K562 (cell line): ENCODE measurements around the gene ACTR5. TPM values are rescaled to one million over a fixed set of nuclear protein-coding genes. Genes with fewer than 3 reads are reported as not detected.

Experiments used
- HNRNPK ChIP-seq: fragments of 200-400 bp; formaldehyde crosslinking; IDR thresholded peaks from one replicate; pipeline ENCODE4 v1.6.1; 2018; ENCODE audit warnings: mild to moderate bottlenecking, low read depth, low read length; ENCODE audit not compliant: poor library complexity, severe bottlenecking
- NCOA4 ChIP-seq: fragments of 450-650 bp; IDR thresholded peaks from 2 replicates; pipeline ENCODE4 v1.6.1; 2018; ENCODE audit warnings: mild to moderate bottlenecking; ENCODE audit not compliant: partially characterized antibody
- NR4A1 ChIP-seq, 2 experiments: fragments of 250-450 bp in 1 of 2; fragments of 450-650 bp in 1 of 2; sonication (Bioruptor Pico) in 1 of 2; IDR thresholded peaks; 2 replicates each; pipeline versions ENCODE4 v1.4.0 to v1.6.1; 2016 to 2020; ENCODE audit warnings: mild to moderate bottlenecking in 2 of 2, missing compliant biosample characterization in 1 of 2, missing genetic modification characterization in 1 of 2, moderate library complexity in 1 of 2
- RBM15 ChIP-seq: fragments of 200-400 bp; formaldehyde crosslinking; IDR thresholded peaks from 2 replicates; pipeline ENCODE4 v1.6.1; 2018; ENCODE audit warnings: mild to moderate bottlenecking, low read length, moderate library complexity; ENCODE audit not compliant: insufficient read depth
- SLC30A9 ChIP-seq: fragments of 250-450 bp; sonication (Bioruptor Pico); IDR thresholded peaks from 2 replicates; pipeline ENCODE4 v1.8.0; 2022; ENCODE audit warnings: mild to moderate bottlenecking, moderate library complexity
- ZFPM2 ChIP-seq: fragments of 250-450 bp; sonication (Bioruptor Pico); IDR thresholded peaks from 2 replicates; pipeline ENCODE4 v1.5.1; 2022; ENCODE audit warnings: mild to moderate bottlenecking
- ZNF134 ChIP-seq: fragments of 250-450 bp; sonication (Bioruptor Pico); conservative IDR thresholded peaks from 2 replicates; pipeline ENCODE4 v1.4.0; 2020
- polyA plus RNA-seq, 8 experiments: library from polyadenylated mRNA; depleted of rRNA in 4 of 8; stranded (reverse) in 5 of 8; unstranded in 3 of 8; fragments of >200 nt; fragmentation: Nextera tagmentation in 2 of 8; fragmentation: Illumina TruSeq in 1 of 8; extraction: Ambion mirVana in 2 of 8; extraction: Trizol in 1 of 8; gene quantifications; 2 replicates each; pipeline versions ENCODE4 v1.2.1 to v1.2.3, GENCODE V29; 2011 to 2014; ENCODE audit warnings: inconsistent platforms in 1 of 8, missing spikeins in 1 of 8
- total RNA-seq, 7 experiments: library from RNA; depleted of rRNA in 6 of 7; stranded (reverse); fragments of >200 nt in 6 of 7; fragmentation: Illumina TruSeq in 2 of 7; extraction: Trizol in 2 of 7; gene quantifications; 2 replicates each; pipeline versions ENCODE4 v1.2.1 to v1.2.3, GENCODE V29; 2011 to 2021; ENCODE audit warnings: low replicate concordance in 1 of 7
- TF ChIP-seq, protein P1 (sequence below): fragments of 450-650 bp; formaldehyde crosslinking; IDR thresholded peaks from 2 replicates; pipeline ENCODE4 v1.4.0; 2020; ENCODE audit warnings: mild to moderate bottlenecking, moderate library complexity
- TF ChIP-seq, protein P2 (sequence below): sonication (generic); formaldehyde crosslinking; IDR thresholded peaks from 2 replicates; pipeline ENCODE4 v1.8.0; 2022; ENCODE audit warnings: missing genetic modification reagents, mild to moderate bottlenecking, moderate library complexity, borderline replicate concordance
- TF ChIP-seq, protein P3 (sequence below): fragments of 450-650 bp; IDR thresholded peaks from 2 replicates; pipeline ENCODE4 v1.7.1; 2018; ENCODE audit warnings: mild to moderate bottlenecking, low read depth; ENCODE audit not compliant: partially characterized antibody
- TF ChIP-seq, protein P4 (sequence below): sonication (generic); formaldehyde crosslinking; IDR thresholded peaks from 2 replicates; pipeline ENCODE4 v1.9.0; 2022; ENCODE audit warnings: mild to moderate bottlenecking, missing genetic modification reagents
- TF ChIP-seq, protein P5 (sequence below): fragments of 250-450 bp; sonication (Bioruptor Pico); IDR thresholded peaks from 2 replicates; pipeline ENCODE4 v1.8.0; 2022; ENCODE audit warnings: inconsistent platforms
- TF ChIP-seq, protein P6 (sequence below): IDR thresholded peaks from 3 replicates; pipeline ENCODE4 v1.6.1; 2011; ENCODE audit warnings: borderline replicate concordance, mild to moderate bottlenecking, moderate library complexity; ENCODE audit not compliant: insufficient read length; ENCODE audit errors: extremely low read depth

ACTR5 gene
- total and polyA plus RNA-seq, 9 of the 15 experiments (the other 6 are each of a cell fraction or from before 2014, with no cell fraction given): 0.93 to 18.8 (median 12.9) TPM

DNA sequence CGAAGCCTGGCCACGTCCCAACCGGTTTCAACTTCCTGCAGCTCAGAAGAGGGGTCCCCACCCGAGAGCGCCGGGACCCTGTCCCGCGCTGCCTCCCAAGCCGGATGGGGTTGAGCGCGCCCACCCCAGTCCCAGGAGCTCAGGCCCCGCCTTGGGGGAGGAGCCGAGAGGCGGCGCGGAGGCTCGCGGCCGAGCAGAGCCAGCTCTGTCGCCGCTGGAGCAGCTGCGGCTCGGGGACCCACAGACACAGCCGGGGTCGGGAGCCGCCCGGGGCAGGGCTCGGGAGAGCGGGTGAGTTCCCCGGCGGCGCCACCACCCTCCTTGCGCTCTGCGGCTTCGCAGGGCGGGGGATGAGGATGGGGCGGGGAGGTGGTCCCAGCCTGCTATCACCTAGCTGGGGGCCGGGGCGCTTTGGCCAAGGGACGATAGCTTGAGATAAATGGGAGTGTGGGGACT lies 57.3 kb downstream of the ACTR5 start, which contains the start of gene PPP1R16B (continued):
- TF ChIP-seq, protein P1, sequence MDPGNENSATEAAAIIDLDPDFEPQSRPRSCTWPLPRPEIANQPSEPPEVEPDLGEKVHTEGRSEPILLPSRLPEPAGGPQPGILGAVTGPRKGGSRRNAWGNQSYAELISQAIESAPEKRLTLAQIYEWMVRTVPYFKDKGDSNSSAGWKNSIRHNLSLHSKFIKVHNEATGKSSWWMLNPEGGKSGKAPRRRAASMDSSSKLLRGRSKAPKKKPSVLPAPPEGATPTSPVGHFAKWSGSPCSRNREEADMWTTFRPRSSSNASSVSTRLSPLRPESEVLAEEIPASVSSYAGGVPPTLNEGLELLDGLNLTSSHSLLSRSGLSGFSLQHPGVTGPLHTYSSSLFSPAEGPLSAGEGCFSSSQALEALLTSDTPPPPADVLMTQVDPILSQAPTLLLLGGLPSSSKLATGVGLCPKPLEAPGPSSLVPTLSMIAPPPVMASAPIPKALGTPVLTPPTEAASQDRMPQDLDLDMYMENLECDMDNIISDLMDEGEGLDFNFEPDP (CRISPR knock-in tag): no peak
- TF ChIP-seq, protein P2, sequence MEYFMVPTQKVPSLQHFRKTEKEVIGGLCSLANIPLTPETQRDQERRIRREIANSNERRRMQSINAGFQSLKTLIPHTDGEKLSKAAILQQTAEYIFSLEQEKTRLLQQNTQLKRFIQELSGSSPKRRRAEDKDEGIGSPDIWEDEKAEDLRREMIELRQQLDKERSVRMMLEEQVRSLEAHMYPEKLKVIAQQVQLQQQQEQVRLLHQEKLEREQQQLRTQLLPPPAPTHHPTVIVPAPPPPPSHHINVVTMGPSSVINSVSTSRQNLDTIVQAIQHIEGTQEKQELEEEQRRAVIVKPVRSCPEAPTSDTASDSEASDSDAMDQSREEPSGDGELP (CRISPR knock-in tag): no peak; the same call in 1 of the 2 replicates
- TF ChIP-seq, protein P3, sequence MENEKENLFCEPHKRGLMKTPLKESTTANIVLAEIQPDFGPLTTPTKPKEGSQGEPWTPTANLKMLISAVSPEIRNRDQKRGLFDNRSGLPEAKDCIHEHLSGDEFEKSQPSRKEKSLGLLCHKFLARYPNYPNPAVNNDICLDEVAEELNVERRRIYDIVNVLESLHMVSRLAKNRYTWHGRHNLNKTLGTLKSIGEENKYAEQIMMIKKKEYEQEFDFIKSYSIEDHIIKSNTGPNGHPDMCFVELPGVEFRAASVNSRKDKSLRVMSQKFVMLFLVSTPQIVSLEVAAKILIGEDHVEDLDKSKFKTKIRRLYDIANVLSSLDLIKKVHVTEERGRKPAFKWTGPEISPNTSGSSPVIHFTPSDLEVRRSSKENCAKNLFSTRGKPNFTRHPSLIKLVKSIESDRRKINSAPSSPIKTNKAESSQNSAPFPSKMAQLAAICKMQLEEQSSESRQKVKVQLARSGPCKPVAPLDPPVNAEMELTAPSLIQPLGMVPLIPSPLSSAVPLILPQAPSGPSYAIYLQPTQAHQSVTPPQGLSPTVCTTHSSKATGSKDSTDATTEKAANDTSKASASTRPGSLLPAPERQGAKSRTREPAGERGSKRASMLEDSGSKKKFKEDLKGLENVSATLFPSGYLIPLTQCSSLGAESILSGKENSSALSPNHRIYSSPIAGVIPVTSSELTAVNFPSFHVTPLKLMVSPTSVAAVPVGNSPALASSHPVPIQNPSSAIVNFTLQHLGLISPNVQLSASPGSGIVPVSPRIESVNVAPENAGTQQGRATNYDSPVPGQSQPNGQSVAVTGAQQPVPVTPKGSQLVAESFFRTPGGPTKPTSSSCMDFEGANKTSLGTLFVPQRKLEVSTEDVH: no peak
- TF ChIP-seq NR4A1 (CRISPR knock-in tag; IDR thresholded peaks at IDR 0.05) (no peak), NR4A1 (tag; IDR thresholded peaks at IDR 0.05) (no peak), RBM15 (no peak), NCOA4 (no peak), HNRNPK (no peak), ZFPM2 (CRISPR knock-in tag) (no peak), SLC30A9 (CRISPR knock-in tag) (no peak), ZNF134 (no peak)
- TF ChIP-seq, protein P4, sequence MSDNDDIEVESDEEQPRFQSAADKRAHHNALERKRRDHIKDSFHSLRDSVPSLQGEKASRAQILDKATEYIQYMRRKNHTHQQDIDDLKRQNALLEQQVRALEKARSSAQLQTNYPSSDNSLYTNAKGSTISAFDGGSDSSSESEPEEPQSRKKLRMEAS (CRISPR knock-in tag): no peak
- TF ChIP-seq, protein P5, sequence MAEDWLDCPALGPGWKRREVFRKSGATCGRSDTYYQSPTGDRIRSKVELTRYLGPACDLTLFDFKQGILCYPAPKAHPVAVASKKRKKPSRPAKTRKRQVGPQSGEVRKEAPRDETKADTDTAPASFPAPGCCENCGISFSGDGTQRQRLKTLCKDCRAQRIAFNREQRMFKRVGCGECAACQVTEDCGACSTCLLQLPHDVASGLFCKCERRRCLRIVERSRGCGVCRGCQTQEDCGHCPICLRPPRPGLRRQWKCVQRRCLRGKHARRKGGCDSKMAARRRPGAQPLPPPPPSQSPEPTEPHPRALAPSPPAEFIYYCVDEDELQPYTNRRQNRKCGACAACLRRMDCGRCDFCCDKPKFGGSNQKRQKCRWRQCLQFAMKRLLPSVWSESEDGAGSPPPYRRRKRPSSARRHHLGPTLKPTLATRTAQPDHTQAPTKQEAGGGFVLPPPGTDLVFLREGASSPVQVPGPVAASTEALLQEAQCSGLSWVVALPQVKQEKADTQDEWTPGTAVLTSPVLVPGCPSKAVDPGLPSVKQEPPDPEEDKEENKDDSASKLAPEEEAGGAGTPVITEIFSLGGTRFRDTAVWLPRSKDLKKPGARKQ (CRISPR knock-in tag): no peak
- TF ChIP-seq, protein P6, sequence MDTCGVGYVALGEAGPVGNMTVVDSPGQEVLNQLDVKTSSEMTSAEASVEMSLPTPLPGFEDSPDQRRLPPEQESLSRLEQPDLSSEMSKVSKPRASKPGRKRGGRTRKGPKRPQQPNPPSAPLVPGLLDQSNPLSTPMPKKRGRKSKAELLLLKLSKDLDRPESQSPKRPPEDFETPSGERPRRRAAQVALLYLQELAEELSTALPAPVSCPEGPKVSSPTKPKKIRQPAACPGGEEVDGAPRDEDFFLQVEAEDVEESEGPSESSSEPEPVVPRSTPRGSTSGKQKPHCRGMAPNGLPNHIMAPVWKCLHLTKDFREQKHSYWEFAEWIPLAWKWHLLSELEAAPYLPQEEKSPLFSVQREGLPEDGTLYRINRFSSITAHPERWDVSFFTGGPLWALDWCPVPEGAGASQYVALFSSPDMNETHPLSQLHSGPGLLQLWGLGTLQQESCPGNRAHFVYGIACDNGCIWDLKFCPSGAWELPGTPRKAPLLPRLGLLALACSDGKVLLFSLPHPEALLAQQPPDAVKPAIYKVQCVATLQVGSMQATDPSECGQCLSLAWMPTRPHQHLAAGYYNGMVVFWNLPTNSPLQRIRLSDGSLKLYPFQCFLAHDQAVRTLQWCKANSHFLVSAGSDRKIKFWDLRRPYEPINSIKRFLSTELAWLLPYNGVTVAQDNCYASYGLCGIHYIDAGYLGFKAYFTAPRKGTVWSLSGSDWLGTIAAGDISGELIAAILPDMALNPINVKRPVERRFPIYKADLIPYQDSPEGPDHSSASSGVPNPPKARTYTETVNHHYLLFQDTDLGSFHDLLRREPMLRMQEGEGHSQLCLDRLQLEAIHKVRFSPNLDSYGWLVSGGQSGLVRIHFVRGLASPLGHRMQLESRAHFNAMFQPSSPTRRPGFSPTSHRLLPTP: no peak
